Daoy (cell line): ENCODE results near the gene FOXC2. TPM values are rescaled to one million over a fixed set of nuclear protein-coding genes. Genes with fewer than 3 reads are reported as not detected.

ENCODE experiments used
- DNase-seq: peaks from one replicate; pipeline ENCODE4 v3.0.0-alpha.2; 2015; ENCODE audit warnings: low read depth
- total RNA-seq: library from RNA; depleted of rRNA; stranded (reverse); fragments of >200 nt; shearing (Covaris generic); gene quantifications from 2 replicates; pipeline ENCODE4 v1.2.3, GENCODE V29; 2014; rRNA removed

Gene FOXC2
- total RNA-seq, result 4.6 and 5.4 TPM in 2 replicates

DNA sequence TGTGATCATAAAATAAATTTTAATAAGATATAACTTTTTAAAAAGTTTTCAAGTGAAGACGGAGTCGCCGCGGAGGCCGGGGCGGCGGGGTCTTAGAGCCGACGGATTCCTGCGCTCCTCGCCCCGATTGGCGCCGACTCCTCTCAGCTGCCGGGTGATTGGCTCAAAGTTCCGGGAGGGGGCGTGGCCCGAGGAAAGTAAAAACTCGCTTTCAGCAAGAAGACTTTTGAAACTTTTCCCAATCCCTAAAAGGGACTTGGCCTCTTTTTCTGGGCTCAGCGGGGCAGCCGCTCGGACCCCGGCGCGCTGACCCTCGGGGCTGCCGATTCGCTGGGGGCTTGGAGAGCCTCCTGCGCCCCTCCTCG is at the start of gene FOXC2:
Gene FOXC2 (plus strand): TSS at position 229 of the 365 bp plus-strand sequence. CDS start 507 bp downstream, outside the sequence.
- peak; percentile 95 for DNase-seq

DNA sequence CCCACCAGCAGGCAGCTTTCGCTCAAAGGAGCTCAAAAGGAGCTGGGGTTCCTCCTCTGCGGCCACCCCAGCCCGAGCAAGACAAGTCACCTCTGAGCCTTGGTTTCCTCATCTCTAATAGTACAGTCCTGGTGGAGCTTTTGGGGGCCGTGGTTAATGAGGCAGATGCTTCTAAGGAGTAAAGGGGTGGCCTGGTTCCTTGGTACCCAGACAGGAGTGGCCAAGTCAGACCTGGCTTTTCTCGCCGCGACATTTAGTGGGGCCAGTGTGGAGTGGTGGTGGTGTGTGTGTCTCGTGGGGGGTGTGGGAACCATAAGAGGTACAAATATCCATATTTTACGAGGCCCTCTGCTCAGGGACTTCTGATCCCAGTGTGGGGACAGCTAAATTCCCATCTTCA is 49.6 kb upstream of the FOXC2 start:
- DNase-seq, result no peak

GRCh38 chr16:86517652-86518258 is 48.9 kb upstream of the FOXC2 start:
- peak; percentile 75 for DNase-seq

DNA sequence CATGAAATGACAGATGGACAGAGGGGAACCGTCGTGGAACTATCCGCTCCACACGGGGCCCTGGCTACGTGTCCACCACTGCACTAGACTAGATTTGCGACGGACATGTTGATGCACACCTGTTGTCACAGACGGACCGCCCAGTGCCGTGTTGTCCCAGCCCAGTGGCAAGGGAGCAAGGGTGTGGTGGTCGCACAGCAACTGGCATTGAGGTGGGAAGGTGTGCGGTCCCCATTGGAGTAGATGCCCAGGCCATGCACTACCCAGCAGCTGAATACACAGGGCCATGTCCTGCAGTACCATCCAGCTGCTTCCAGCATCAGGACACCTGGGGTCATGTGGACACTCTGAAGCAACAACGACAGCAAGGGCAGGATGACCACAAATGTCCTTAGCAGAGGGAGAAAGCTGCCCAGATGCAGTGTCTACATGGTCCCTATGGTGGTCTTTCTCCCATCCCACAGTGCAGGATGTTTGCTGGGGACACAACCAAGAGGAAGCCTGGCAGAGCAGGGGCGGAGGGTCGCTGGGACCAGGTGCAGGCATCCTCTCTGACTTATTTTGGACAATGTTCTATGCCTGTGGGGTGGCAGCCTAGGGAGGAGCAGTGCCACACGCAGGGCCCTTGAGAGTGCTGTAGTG is 47.5 kb upstream of the FOXC2 start:
- no peak for DNase-seq

DNA sequence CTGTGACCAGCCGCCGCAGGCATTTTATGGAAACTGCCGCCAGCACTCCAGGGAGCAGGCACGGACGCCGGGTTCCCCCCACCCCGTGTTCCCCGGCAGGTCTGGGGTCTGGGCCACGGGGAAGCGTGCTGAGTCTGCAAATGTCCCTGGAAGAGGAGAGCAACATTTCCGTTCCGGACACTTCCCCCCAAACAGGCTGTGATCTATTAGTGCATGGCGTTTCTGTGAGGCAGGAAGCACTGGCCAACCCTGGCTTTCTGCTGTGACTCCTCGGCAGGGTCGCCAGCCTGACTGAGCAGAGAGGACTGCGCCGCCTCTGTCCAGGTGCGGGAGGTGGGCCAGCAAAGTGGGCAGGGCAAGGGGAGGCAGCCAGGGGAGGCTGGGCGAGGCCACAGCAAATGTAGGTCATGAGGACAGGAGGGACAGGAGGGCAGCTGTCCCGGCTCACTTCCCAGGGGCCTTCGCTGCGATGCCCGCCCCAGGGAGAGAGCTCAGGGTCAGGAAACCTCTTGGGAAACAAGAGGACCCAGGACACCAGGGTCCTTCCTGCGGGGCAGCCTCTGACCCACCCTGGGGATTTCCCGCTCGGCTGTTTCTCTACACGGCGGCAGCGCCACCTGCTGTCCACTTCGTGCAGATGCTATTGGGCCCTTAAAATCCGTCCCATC is 46.8 kb upstream of the FOXC2 start:
- peak; percentile 66 for DNase-seq

DNA sequence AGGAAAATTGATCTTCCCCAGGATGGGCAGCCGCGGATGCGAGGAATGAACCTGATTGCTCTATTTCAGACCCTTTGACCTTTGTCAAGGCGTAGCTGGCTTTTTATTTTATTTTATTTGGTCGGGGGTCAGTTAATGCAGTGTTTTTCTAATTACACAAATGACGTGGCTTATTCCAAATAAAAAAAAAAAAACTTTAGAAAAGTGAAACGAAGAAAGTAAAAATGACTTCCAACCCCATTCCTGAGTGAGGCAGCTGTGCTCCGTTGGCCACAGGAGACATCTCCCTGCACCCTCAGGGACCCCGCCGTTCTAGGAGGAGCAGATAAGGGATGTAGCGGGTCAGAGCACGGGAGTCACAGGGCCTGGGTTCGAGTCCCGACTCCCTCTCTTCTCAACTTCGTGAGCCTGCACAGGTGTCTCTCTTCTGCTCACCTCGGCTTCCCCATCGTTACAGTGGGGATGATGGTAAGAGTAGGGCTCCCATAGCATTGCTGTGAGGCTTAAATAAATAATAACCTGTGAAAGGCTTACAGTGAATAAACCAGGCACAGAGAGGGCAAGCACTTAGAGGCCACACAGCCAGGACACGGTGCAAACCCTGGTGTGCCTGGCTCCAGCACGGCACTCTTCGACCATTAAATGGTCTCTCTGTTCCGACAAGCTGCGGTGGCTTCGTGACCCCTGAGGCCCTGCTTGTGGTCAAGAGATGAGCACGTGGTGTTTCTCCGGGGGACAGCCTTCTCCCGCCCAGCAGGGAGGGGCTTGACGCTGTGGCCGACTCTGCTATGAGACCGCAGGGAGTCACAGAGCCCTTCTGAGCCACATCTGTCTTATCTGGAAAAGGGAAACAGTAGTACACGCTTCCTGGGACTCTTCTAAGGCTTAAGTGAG is 46.1 kb upstream of the FOXC2 start:
- no peak for DNase-seq

DNA sequence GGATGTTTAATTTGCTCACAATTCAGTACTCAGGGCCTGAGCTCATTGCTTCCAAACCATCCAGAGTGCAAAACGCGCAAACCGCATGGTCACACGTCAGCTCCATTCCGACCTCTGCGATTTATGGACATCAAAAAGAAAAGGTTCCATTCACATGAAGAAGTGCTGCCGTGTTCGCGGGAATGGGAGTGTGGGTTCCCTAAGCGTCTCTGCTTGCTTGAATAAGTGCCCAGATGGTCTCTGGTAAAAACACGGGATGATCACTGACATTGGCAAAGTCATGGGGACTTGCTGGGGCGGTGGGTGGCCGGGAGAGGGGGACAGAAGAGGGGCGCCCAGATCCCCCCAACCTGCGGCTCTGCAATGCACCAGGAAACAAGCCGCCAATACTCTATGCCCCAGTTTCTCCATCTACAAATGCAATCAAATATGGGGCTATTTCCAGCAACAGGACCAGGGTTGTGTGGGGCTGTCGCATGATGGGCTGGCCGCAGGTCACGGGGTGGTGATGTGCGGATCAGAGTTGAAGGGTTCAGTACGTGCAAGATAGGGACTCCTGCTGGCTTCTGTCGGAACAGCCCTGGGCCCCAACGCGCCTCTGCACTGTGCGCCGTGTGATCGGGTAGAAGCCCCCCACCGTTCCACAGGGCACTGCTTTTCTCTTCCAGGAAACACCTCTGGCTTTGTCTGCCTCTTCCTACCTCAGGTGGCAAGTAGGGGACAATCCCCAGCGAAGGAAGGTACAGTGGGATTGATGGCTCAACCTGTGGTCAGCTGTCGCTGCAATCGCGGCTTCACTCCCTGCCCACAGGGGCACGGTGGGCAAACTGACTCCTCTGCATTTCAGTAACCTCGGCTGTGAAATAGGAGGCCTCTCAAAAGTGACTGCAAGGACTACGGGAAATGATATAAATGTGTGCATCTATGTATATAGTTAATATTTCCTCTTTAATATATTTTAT is 45.1 kb upstream of the FOXC2 start:
- no peak for DNase-seq

DNA sequence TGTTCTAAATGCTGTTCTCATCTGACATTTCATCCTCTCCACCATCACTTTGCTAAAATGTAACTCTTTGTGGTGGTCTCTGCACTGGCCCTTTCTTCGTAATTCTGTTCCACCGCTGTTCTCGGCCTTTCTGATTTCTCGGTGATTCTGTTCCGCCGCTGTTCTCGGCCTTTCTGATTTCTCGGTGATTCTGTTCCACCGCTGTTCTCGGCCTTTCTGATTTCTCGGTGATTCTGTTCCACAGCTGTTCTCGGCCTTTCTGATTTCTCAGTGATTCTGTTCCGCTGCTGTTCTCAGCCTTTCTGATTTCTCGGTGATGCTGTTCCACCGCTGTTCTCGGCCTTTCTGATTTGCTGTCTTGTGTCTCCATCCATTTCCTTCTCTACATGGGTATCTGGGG is 44.0 kb upstream of the FOXC2 start:
- no peak for DNase-seq

DNA sequence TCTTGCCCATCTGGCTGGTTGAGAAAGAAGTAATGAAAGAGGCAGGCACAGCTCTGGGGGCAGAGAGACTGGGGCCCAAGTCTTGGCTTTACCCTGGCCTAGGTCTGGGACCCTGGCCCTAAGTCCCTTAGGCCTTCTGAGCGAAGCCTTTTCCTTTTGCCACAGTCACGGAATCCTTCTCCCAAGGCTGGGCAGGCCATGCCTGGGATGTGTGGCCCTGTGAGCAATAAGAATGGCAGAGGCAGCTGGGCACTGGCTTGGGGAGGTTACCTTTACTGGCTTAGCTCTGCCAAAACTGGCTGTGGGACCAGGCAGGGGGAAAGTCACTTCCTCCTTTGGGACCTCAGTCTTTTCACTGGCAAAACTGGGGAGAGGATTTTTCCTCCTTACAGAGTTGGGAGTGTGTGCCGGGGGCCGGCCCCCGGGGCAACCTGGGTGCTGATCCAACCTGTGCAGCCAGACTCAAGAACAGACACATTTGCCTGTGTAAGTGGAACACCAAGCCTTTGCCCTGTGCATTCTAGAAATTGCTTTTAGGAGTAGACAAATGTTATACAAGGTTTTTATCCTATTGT is 43.4 kb upstream of the FOXC2 start:
- no peak for DNase-seq

GRCh38 chr16:86524029-86524428 is 42.6 kb upstream of the FOXC2 start:
- no peak for DNase-seq

DNA sequence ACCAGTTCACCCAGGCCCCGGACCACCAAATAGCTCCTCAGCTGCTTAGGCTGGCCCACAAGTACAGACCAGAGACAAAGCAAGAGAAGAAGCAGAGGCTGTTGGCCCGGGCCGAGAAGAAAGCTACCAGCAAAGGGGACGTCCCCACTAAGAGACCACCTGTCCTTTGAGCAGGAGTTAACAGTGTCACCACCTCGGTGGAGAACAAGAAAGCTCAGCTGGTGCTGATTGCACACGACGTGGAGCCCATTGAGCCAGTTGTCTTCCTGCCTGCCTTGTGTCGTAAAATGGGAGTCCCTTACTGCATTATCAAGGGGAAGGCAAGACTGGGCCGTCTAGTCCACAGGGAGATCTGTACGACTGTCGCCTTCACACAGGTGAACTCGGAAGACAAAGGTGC is 40.9 kb upstream of the FOXC2 start:
- no peak for DNase-seq

DNA sequence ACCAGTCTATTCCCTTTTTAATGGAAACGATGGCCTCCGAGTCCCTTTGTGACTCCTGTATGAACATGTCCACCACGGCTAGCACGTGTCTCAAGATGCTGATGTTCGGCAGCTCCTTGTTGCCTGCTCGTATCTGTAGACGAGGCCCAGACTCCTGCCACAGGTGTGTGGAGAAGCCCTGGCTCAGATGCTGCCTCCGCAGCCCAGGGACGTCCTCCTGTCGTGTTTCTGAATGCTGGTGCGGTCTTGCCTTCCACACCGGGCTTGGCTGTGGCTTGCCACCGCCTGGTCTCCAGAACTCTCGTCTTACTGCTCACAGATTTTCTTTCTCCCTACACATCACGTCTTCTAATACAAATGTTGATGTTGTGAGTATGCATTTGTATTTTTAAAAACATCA is 39.3 kb upstream of the FOXC2 start:
- no peak for DNase-seq

DNA sequence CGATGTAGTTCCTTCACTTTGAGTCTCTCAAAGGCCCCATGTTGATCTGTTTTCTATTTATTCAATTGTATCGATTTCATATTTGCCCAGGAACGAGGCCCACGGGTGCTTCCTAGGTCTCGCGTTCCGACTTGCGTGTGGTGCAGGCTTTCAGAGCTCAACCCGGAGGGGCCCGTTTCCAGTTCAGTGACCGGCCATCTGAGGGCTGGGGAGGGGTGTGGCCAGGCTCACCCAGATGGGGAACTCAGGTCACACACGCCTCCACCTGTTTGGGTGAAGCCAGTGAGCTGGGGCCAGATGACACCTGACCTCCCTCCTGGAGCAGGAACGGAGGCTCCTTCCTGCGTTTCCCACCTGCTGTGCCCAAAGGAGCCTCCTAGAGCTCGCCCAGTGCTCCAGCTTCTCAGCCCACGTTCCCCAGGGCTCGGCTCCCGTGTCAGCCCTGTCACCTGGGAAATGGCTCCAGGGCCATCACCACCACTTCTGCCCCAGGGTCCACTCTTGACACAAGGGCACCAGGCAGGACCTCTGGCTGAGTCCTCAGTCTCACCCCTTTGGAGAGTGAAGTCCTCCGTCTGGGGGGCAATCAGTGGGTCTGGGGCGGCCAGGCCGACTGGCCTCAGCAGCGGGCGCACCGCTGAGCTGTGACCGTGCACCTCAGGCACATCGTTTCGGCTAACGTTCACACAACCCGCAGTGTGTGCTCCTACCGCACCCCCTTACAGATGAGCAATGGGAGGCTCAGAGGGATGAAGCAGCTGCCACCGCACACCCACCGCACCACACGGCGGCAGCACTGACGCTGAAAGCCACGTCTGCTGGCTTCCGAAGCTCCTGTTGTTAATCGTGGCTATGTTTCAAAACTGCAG is 38.3 kb upstream of the FOXC2 start:
- no peak for DNase-seq

GRCh38 chr16:86529160-86529559 is 37.5 kb upstream of the FOXC2 start:
- DNase-seq, result peak; percentile 53

DNA sequence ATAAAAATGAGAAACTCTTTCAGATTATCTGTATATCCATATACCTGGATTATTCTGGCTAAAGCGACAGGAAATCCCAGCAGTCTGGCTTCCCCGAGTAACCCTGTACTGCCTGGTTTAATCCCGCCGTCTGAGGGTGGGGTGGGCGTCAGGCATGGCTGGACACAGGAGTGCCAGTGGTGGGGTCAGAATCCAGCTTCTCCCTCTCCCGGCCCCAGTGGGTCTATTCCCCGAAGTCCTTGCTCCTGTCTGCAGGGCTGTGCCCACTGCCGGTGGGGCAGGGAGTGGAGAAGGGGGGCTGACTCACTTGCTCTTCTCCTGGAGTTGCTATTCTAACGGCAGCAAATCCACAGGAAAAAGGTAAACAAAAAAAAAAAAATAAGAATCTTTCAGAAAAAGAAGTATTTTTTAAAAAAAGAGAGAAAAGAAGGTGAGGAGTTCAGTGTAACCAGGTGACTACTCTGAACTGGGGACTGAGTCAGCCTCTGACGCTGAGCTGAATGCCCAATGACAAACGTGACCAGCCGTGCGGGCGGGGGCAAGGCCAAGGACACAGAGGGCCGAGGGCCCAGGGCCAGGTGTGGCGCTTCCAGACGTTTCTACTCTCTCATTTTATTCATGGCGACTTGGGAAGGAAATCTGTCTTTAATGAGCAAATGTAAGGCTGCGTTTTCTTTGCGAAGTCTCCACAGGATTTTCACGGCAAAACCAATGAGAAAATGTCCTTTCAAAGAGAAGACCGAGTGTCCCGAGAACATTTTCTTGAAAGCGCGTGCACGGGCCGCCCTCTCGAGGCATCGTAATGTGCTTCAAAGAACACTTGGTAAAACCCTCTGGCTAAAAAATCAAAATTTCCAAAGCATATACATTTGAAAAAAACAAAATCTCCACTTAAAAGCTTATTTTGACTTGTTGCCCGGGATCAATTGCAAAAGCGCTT is 36.1 kb upstream of the FOXC2 start:
- no peak for DNase-seq

- no peak for DNase-seq
Observed at GRCh38 chr16:86531191-86531545, 35.5 kb upstream of the FOXC2 start.

GRCh38 chr16:86531641-86532525 is 34.7 kb upstream of the FOXC2 start:
- DNase-seq, result no peak

DNA sequence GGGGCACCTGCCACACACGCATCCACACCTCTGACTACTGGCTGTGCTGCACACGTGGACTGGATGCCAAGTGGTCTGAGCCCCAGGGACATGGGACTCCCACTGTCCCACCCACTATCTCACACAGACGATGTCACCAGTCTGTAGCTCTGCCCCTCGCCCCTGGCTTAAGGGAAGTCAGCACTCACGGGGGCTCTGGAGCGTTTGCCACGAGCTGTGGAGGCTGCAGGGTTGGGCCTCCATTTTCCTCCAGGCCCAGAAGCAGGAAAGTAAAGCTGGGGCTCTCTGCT is 34.2 kb upstream of the FOXC2 start:
- DNase-seq, result no peak
